HG02763 (cell line): ENCODE data around the gene CCDC57.
"Not testable (repeated sequence)": the region's sequence is repeated elsewhere in the genome, so short reads cannot be mapped to it uniquely, and the experiment has no call there.

ENCODE experiments used
- ATAC-seq: cut with Tn5 transposase; IDR thresholded peaks from one replicate; pipeline ENCODE4 v1.9.1; 2021; ENCODE audit warnings: mild to moderate bottlenecking, moderate library complexity; ENCODE audit not compliant: unreplicated experiment

CCDC57 gene

GRCh38 chr17:82204831-82205719 is 7.6 kb downstream of the CCDC57 start:
- ATAC-seq: no peak

- no peak for ATAC-seq
Observed at GRCh38 chr17:82203920-82204319, 8.7 kb downstream of the CCDC57 start.

GRCh38 chr17:82202981-82203380 is 9.7 kb downstream of the CCDC57 start:
- no peak for ATAC-seq

- no peak for ATAC-seq
Observed at GRCh38 chr17:82201498-82201910, 11.1 kb downstream of the CCDC57 start.

GRCh38 chr17:82200743-82201497 is 11.7 kb downstream of the CCDC57 start:
- no peak for ATAC-seq

- ATAC-seq: no peak
Observed at GRCh38 chr17:82200135-82200534, 12.5 kb downstream of the CCDC57 start.

- no peak for ATAC-seq
Observed at GRCh38 chr17:82199496-82199895, 13.1 kb downstream of the CCDC57 start.

GRCh38 chr17:82198092-82198491 is 14.6 kb downstream of the CCDC57 start:
- no peak for ATAC-seq

- ATAC-seq: no peak
Observed at GRCh38 chr17:82195675-82196672, 16.7 kb downstream of the CCDC57 start.

GRCh38 chr17:82194765-82195164 is 17.9 kb downstream of the CCDC57 start:
- ATAC-seq: no peak

GRCh38 chr17:82193520-82194220 is 19.0 kb downstream of the CCDC57 start:
- ATAC-seq: no peak

- not testable (repeated sequence) for ATAC-seq
Observed at GRCh38 chr17:82193050-82193449, 19.6 kb downstream of the CCDC57 start.

GRCh38 chr17:82188001-82188961 is 24.4 kb downstream of the CCDC57 start:
- no peak for ATAC-seq

GRCh38 chr17:82187500-82187899 is 25.1 kb downstream of the CCDC57 start:
- ATAC-seq: no peak

GRCh38 chr17:82186221-82186620 is 26.4 kb downstream of the CCDC57 start:
- ATAC-seq: no peak

GRCh38 chr17:82184761-82185160 is 27.9 kb downstream of the CCDC57 start:
- no peak for ATAC-seq

- ATAC-seq: no peak
Observed at GRCh38 chr17:82180776-82181528, 31.7 kb downstream of the CCDC57 start.

- no peak for ATAC-seq
Observed at GRCh38 chr17:82179946-82180475, 32.6 kb downstream of the CCDC57 start.
